Measurements from ENCODE around the gene SOCS6. TPM values are rescaled to one million over a fixed set of nuclear protein-coding genes. Genes with fewer than 3 reads are reported as not detected.

Gene SOCS6
- total RNA-seq, 1 donor from 2014 or later = 20.2 TPM

DNA sequence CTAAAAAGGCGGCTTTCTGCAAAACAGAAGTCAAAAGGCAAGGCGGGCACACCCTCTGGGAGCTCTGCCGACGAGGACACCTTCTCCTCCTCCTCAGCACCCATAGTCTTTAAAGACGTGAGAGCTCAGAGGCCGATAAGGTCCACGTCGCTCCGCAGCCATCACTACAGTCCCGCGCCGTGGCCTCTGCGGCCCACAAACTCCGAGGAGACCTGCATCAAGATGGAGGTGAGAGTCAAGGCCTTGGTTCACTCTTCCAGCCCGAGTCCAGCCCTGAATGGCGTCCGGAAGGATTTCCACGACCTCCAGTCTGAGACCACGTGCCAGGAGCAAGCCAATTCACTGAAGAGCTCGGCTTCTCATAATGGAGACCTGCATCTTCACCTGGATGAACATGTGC, 36.1 kb downstream of the SOCS6 start:
- Histone ChIP-seq H3K4me1 (peaks cover 25% of the 10 kb centered on the region), H3K27me3 (ENCODE audit: low read depth) (no peaks in the 10 kb centered on the region), H3K9me3 (replicated peaks) (no peaks in the 10 kb centered on the region), H3K27ac (replicated peaks) (no peak overlapping the region), H3K4me3 (no peak overlapping the region), H3K36me3 (peaks cover 22% of the 10 kb centered on the region)
- no peak for TF ChIP-seq CTCF (IDR thresholded peaks at IDR 0.05; ENCODE audit: borderline replicate concordance)
- intact Hi-C loops (cut with micrococcal nuclease) = no loop called here
- no peak for DNase-seq

DNA sequence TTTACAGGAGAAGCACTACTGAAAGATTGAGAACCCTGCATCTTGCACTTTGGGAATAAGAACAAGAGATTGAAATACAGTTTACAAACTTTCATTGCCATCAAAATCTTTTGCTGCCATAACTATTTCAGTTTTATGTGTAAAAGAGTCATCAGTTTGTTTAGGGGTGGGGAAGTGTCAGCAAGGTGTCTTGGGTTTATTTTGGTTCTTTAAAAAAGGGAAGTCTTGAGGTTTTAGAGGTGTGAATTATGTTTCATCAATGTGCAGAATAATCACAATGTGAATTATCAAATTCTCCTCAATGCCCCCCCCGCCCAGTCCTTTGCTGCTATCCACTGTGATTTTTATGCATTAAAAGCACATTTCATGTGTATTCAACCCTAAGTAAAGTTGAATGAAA, 37.4 kb downstream of the SOCS6 start:
- no peak overlapping the region for H3K4me3 ChIP-seq
- no peaks in the 10 kb centered on the region for H3K27me3 ChIP-seq (ENCODE audit: low read depth)
- H3K9me3 ChIP-seq (replicated peaks) = no peaks in the 10 kb centered on the region
- no peak overlapping the region for H3K27ac ChIP-seq (replicated peaks)
- TF ChIP-seq CTCF (IDR thresholded peaks at IDR 0.05; ENCODE audit: borderline replicate concordance) = no peak
- intact Hi-C loops (cut with micrococcal nuclease) = no loop called here
- peaks cover 29% of the 10 kb centered on the region for H3K4me1 ChIP-seq
- peaks cover 22% of the 10 kb centered on the region for H3K36me3 ChIP-seq
- no peak for DNase-seq

DNA sequence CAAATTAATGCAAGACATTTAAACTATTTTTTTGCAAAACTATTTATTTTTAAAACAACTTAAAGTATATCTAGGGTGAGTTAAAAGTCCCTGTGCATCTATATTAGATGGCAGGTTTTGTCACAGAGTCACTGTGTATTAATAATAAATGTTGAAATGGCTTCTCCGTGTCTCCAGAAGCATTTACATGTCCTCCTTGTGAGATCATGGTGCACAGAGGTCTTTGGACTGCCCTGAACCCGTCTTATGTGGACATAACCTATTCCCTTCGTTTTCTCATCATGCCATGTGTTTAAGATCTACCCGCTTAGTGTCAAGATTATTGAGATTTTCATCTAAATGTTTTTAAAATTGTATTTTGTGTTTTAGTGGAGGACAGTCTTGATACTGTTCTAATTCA, 39.3 kb downstream of the SOCS6 start:
- H3K27ac ChIP-seq (replicated peaks) = no peak overlapping the region
- no peaks in the 10 kb centered on the region for H3K27me3 ChIP-seq (ENCODE audit: low read depth)
- peaks cover 22% of the 10 kb centered on the region for H3K36me3 ChIP-seq
- H3K4me1 ChIP-seq = peaks cover 19% of the 10 kb centered on the region
- no peak for TF ChIP-seq CTCF (IDR thresholded peaks at IDR 0.05; ENCODE audit: borderline replicate concordance)
- H3K4me3 ChIP-seq = no peak overlapping the region
- intact Hi-C loops (cut with micrococcal nuclease) = no loop called here
- DNase-seq = no peak
- H3K9me3 ChIP-seq (replicated peaks) = no peaks in the 10 kb centered on the region

- no peaks in the 10 kb centered on the region for H3K27me3 ChIP-seq (ENCODE audit: low read depth)
- no peak for TF ChIP-seq CTCF (IDR thresholded peaks at IDR 0.05; ENCODE audit: borderline replicate concordance)
- no peak overlapping the region for H3K27ac ChIP-seq (replicated peaks)
- peaks cover 21% of the 10 kb centered on the region for H3K4me1 ChIP-seq
- no peak for DNase-seq
- H3K36me3 ChIP-seq = peaks cover 22% of the 10 kb centered on the region
- intact Hi-C loops (cut with micrococcal nuclease) = no loop called here
- H3K9me3 ChIP-seq (replicated peaks) = no peaks in the 10 kb centered on the region
- no peak overlapping the region for H3K4me3 ChIP-seq
These were observed 40.2 kb downstream of the SOCS6 start for GRCh38 chr18:70329071-70329470.

DNA sequence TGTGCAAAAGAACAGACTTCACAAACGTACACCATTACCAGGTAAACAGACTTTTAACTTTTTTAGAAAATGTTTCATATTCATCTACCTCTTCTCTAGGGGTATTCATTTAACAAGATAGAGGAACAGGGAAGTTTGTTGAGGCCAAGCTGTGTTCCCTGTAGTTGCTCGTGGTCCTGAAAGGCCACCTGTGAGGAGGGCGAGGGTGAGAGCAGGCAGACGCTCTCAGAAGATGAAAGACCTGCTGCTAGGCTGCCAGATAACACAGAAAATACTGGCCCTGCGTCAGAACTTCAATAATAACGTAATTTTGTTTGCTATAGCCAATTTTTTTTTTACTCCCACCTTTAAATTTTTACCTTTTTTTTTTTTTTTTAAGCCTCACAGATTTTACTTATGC, 42.0 kb downstream of the SOCS6 start:
- intact Hi-C loops (cut with micrococcal nuclease) = no loop called here
- H3K4me1 ChIP-seq = peaks cover 24% of the 10 kb centered on the region
- DNase-seq = no peak

More for the DNA sequence above, 42.0 kb downstream of the SOCS6 start:
- TF ChIP-seq CTCF (IDR thresholded peaks at IDR 0.05; ENCODE audit: borderline replicate concordance) = no peak
- Histone ChIP-seq H3K27ac (replicated peaks) (no peak overlapping the region), H3K27me3 (ENCODE audit: low read depth) (no peaks in the 10 kb centered on the region), H3K9me3 (replicated peaks) (peaks cover 10% of the 10 kb centered on the region), H3K4me3 (no peak overlapping the region), H3K36me3 (peaks cover 19% of the 10 kb centered on the region)

Data from left ventricle myocardium inferior (tissue), 1 donor.